ENCODE data around the gene PRAC1.

The PRAC1 gene

DNA sequence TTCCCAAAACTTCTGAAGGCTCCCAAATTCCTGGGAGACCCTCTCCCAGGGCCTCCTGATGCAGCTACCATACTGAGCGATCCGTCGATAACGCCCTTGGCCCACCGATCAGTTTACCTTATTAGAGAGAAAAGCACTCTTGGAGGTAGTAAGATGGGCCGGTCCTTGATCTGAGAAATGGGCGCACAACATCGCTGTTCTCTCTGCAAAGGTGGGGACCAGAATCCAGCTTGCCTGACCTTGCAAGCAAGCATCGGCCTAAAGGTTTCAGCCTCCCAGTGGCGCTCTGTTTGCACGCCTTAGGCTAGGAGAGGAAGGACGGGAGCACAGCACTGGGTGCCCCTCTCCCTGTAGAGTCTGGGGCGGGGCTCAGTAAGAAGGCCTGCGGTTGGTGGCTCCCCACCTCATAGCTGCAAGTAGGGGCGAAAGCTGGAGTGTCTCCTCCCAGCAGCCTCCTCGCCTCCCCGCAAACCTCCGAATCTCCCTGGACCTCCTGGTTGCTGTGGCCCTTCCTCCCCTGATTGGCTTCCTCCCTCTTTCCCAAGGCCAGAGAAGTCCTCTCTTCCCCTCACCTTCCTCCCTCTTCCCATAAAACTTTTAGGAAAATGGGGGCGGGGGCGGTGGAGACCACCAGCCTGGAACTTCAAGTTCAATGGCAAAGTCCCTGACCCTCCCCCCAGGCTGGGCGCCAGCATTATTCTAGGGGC, at the start of gene PRAC1:
PRAC1 (minus strand) TSS at position 318 of the 707 bp plus-strand sequence; CDS start at position 192, 126 bp downstream.
- DNase-seq, result no peak

DNA sequence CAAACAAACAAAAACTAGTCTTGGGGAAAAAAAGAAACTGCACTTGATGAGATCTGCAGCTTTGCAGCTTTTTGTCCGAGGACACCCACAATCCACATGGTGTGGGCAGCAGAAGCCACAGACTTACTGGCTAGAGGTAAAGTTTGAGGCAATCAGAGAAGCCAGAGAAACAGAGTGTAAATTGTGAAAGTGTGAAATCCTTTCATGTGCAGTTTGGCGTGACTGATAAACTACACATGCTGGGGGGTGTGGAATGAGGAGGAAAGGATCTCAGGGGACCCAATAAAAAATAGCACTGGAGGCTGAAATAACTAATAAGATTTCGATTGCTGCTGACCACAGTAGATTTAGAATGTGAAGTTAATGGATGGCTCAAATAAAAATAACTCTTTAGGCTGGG, 48.6 kb upstream of the PRAC1 start:
- no peak for DNase-seq

DNA sequence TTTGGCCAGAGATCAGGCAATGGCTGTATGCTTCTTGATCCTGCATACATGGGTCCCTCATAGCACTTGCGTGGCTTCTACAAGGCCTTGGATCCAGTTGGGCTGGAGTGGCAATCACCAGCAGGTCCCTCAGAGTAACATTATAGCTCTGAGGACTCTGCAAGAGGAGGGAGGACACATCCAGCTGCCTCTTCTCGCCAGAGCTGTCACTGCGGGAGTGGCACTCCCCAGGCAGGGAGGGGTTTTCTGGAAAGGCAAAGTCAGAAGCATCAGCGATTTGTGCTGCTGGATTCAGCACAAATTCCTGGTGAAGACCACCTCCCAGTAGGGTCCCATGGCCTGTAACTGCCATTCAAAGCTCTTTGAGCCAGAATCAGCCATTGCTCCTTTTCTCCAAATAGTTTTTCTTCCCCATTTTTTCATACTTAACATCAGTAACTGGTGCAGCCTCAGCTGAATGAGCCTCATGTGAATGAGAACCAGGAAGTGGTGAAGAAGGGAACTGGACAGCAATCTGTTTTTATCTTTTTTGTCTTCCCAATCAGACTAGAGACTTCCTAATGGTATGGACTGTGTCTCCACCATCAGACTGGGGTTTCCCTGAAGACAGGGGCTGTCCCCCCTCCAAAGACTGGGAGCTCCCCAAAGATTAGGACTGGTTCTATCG, 46.8 kb upstream of the PRAC1 start:
- no peak for DNase-seq

DNA sequence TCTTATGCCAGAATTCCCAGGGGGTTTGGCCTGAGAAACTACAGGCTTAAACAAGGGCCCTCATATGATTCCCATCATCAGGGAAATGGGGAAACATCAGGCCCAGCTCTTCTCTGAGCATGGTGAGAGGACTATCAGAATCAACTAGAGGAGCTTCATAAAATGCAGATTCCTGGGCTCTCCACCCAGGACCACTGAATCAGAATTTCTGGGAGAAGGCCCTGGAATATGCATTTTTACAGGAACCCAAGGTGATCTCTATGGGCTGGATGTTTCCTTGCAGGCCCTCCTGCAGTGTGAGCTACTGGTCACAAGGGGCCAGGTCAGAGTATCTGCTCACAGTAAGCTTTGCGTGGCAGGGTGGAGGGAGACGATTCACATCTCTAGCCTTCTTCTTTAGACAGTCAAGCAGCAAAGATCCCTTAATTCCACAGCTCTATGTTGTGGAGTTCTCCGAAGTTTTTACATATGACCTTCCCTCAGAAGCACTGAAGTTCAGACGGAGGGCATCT, 45.0 kb upstream of the PRAC1 start:
- DNase-seq, result no peak

DNA sequence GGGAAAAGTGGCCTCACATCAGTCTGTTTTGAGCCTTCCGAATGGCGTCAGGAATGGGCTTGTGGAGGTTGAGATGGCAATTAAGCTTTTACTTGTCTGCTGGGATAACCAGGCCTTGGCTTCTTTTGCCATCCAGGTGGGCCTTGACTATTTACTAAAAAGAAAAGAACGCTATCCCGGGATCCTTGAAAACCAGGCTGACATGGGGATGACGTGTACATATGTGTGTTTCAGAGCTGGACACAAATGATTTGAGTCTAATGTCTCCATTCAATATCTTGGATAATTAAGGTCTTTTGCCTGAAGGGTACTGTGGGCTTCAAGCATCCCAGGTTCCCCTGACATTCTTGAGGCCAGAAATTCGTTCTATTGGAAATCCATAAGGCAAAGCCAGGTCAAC, 38.8 kb upstream of the PRAC1 start:
- no peak for DNase-seq

DNA sequence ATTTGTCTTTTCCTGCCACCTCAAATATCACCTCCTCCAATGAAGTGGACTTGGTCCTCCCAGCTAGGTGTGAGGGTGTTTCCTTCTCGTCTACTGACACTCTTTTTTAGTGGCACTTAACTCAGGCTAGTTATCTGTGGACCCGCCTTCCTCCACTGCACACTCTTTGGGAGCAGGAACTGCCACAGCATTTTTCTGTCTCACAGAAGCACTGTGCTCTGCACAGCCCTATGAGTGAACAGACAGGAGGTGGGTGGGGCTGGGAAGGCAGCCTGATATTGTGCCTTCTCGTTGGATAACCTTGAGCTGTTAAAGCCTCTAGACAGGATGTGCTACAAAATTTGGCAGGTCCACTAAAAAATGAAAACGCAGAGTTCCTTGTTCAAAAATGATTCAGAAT, 38.1 kb upstream of the PRAC1 start:
- DNase-seq, result no peak

DNA sequence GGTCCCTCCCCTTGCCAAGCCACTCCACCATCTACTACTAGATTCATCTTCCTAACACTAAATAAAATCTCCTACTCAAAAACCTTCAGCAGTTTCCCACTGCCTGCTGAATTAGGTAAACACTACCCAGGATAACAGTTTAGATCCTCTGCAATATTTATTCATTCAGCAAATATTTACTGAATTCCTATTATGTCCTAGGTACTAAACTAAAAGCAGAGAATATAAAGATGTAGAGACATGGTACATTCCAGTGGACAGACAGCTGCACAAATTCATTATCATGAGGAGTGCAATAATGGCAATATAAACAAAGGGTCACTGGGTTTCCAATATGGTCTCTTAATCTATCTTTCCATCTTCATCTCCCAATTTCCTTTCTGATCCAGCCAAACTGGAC, 37.0 kb upstream of the PRAC1 start:
- no peak for DNase-seq

DNA sequence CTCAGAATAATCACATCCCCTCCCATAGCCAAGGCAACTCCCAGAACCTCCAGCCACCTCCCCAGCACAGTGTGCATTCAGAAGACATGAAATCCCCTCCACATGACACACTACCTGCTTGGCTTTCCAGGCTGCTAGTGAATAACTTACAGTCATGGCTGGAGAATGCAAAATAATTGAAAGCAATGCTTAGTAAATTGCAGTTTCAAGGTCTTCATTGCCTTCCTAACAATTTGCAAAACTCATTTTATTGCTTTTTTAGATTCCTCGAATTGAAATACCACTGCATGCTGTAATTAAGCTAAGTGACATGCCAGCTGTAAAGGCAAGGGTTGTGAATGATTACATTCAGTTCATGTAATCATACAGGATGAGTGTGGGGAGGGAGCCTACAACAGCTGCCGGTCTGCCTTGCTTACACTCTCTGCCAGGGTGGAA, 35.2 kb upstream of the PRAC1 start:
- no peak for DNase-seq

DNA sequence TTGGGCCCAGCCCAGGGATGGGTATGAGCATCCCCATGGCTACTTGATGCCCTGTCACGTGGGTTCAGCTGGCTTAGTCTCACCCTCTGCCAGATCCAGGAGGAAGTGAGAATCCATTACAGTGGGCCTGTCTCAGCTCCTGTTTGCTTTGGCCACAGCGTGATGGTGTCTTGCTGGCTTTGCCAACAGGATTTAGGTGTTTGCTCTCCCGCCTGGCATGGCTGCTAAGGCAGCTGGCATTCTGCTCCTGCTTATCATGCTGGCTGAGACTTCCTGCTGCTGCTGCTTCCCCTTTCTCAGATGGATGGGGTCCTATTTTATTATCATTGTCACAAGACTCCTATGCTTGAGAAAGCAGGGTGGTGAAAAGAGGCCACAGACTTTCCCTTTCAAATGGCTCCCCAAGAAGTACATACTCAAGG, 34.5 kb upstream of the PRAC1 start:
- DNase-seq, result no peak

DNA sequence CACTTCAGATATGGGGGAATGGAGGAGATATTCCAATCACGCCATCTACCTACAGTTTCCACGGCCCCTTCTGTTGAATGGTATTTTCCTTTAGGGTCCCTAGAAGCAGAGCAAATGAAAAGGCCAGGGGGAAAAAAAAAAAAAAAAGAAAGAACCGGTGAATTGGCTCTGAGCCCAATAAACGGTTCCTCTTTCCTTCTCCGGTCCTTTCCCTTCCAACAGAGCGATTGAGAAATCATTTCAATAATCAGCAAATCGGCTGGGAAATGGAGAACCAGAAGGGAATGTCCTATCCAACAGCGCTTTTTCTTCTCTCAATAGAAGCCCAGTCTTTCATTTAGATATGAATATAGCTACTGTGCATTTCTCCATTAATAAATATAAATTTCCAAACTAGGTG, 33.0 kb upstream of the PRAC1 start:
- no peak for DNase-seq

DNA sequence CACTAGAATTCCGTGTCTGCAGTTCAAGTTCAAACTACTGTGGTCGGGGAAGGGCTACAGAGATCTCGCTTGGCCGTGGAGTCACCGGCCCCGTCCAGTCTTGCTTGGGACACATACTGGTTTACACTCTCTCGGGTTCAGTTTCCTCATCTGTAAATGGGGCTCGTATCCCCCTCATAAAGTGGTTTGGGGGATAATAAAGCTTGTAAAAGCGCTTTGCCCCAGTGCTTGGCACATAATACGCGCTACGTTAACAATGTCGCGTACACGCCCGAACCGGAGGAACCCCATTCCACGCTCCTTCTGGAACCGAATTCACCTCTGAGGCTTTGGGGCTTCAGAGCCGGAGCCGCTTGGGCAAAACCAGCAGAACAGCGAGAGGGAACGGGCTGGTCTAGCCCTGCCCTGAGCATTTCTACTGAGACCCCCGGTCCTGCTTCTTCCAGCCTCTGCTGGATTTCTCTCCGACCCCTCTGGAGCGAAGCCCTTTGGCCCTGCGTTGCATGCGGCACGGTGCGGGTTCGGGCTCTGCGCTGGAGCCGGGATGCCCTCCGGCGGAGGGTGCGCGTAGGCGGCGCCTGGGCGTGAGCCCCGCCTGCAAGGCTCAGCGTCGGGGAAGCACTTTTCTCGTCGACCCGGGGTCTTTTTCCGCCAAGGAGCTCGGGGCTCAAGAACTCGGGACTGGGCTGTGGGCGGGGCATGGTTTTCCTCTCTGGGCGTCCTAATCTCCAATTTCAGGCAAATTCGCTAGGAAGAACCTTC, 32.4 kb upstream of the PRAC1 start:
- no peak for DNase-seq

DNA sequence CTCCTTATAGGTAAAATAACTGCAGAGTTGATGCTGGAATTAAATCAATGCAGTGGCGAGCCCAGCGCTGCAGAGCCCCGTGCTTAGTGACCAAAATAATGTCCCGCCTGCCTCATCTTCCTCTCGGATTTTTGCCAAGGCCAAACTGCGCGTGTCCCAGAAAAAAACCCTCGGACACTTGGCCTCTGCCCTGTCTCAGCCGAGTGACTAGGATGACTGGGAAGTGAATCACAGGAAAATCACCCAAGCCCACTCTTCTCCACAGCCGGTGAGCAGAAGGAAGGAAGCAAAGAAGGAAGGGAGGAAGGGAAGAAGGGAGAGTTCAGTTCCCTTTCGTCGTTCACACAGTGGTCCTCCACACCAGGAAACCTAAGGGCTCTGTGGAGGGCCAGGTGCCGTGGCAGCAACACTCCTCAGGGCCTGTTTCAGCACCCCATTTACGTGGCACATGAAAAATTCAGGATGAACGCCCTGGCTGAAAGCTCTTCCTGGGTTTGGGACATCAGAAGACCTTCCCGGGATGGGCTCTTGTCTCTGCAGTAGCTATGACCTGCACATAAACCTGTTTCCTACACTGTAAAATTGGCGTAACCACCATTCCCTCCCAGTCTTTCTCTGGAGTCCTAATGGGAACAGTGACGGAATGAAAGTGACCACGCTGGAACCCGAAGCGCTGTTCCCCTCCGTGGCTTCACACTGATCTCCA, 31.6 kb upstream of the PRAC1 start:
- DNase-seq, result no peak

DNA sequence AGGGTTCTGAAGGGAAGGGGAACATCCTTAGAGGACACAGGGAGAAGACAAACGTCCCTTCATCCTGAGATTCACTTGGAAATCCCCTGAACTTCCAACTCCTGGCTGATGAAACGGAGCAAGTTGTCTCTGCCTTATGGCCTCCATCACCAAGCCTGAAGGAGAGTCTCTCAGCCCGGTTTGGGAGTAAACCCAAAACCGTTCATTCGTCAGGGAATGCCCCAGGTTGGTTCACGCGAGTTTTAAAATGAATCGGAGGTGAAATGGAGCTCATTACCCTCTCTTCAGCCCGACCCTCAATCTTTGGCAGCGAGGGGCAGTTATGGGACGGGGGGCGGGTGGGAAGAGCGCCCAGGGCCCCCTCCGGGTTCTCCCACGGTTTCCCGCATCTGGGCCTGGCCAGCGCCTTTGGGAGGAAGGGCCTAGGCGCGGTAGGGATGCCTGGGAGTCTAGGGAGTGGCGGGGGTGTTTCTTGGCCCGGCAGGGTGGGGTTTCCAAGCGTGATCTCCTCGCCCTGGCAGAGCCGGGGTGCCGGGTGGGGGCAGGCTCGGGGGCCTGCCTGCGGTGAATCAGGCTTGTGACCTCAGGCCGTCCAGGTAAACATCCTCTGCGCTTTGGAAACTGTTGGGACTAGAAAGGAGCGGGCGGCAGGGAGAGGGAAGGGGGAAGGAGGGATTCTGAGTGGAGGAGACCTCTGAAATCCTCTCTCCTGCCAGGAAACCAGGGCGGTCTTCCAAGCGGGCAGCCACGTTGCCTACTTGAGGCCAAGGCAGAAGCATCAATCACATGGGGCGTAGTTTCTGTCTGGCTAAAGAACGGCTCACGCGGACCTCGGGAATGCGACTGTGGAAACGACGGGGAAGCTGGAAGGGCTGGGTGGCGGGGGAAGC, 30.3 kb upstream of the PRAC1 start:
- DNase-seq, result no peak

DNA sequence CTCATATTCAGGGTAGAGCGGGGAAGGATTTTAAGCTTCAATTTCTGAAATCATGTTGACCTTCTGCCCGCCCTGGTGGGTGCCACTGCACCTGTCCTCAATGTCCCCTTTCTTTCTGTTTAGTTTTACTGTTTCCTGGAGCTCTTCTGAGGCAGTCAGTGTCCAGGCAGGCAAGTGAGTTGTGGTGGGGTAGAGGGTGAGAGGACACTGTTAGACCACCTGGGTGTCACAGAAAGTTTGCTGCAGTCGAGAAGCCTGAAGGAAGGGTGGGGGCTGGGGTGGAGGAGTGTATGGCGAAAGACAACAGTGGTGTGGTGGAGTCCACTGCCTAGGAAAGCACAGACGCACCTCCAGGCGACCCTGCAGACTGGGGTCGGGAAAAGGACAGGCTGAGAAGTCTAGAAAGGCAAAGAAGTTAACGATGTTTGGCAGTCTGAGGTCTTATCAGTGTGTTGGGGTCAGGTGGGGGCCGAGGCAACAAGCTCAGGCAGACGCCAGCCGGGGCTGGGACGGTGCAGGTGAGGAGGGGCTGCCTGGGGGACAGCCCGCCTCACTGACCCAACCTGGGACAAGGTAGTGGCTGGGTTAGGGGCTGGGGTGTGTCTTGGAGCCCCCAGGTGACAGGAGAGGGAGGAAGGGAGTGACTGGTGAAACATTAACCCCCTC, 29.5 kb upstream of the PRAC1 start:
- DNase-seq, result no peak

DNA sequence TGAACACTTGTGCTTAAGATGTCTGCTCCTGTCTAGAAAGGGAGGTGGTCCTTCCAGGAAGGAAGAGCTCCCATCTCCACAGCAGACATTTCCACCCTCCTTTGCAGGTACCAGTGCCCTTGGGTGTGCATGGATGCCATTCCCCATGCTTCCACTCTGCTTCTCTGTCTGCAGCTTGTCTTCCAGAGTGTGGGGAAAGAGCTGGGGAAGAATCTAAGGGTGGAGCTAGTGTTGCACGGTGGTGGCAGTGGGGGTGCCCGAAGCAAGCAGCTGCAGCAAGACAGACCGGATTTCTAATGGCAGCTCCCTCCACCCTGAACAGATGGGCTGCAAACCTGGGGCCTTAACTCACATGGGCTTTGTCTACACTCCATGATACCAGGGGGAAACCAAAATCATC, 28.9 kb upstream of the PRAC1 start:
- no peak for DNase-seq

DNA sequence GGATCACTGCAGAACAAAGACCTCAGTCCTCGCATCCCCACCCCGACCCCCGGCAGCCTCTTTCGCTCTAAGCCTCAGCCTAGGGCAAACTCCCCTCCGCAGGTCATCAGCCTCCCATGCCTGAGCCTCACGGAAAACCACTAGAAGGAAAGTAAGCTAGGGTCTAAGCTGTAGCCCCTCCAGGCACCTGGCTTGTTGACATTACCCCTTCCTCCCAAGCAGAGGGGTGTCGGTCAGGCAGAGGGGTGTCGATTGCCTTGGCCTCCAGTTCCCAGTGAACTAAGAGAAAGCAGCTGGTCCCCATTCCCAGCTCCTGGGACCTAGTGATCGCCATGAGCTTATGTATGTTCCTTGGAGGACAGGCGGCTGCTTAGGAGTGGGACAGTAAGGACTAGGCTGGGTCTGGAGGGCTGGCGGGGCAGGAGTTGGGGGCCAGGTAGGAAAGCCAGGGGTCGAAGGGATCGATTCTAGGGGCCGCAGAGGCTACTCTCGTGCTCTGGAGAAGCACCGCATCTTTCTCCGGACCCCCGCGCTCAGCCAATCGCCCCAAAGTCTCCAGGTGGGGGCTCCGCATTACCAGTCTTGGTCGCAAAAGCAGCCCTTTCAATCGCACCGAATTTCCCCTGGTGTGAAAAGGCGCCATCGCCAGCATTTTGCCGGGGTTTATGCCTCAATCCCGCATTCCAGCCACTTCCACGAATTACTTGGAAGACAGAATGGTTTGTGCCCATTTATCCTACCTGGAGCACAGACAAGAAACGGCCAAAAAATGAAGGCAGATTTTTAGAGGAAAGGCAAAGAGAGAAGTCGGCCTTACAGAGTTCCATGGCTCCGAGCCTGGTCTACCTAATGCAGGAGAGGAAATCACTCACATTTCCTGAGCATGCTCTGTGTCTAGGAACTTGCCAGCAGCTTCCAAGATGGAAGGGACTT, 27.6 kb upstream of the PRAC1 start:
- DNase-seq, result no peak

DNA sequence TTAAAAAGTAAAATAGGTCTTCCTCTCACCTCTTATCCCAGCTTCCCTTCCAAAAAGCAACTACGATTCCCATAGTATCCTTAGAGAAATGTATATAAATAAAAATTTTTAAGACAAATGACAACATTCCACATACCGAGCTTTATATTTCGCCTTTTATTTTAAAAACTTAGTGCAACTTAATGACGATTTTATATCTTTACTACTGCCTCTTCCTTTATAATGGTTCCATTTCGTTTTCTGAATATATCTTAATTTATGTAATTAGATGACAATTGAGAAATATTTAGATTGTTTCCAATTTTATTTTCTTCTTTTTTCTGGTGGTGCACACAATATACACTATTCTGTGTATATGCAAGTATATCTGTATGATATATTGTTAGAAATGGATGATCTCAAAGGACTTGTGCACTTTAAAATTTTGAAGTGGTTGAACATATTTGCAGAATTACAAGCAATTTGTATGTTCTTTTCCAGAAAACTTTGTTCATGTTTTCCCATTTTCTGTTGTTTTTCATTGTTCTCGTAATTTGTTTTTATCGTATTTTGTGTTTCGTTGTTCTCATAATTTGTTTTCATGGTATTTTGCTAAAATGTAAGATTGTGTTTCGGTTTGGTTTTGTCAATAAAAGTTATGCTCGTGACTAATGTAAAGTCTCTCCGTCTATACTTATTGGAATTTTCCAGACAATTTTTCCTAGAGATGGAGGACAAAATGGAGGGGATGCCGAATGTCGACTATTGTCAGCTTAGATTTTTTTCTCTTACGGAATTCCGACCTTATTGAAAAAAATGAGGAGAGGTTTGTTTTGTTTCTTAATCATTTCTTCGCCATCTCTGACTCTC, 26.6 kb upstream of the PRAC1 start:
- DNase-seq, result no peak

DNA sequence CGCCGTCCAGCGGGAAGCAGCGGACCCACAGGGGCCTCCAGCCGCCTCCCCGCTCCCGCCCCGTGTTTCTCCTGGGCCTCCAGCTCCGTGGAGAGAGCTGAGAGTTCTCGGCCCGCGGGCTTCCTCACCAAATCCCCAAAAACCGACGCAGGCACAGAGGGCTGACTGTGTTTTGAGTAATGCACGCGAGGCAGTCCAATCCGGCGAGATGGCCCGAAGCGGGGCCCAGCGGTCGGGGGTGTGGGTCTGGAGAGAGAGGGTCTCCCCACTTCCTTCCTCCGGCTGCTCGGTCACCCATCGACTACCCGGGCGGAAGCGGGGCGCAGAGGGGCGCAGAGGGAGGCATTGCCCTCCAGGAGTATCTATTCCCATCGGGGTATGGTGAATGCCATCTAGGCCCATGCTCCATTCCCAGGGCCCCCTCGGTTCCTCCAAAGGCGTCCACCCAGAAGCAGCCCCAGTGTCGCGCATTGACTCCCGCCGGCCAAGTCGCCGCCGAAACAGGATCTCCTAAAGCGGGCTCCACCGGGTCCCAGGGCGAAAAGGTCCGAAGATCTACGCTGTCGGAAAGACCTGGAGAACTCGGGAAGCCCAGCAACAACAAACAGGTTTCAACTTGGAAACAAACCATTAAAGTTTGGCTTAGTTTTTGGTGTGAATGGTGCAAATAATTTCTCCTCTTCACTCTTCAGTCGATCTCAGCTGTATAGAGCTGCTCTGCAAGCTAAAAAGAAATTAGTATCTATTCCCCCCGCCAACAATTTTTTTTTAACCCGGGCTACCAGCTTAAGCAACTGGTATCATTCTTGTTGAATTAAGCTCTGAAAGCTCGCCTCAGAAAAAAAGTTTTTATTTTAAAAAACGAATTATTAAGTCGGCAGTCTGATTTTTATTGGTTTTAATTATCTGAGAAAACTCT, 25.4 kb upstream of the PRAC1 start:
- no peak for DNase-seq

Data from hematopoietic multipotent progenitor cell treated with erythropoietin and hydrocortisone succinate and interleukin-3 and kit ligand, for 8 days (in vitro differentiated cells).